GM03348 (cell line): ENCODE results near the gene NEK10.

Source experiments
- DNase-seq: peaks from one replicate; pipeline ENCODE4 v3.0.0; 2012; ENCODE audit warnings: low spot score

NEK10 gene

GRCh38 chr3:27095553-27096222, 273.5 kb downstream of the NEK10 start:
- no peak for DNase-seq

DNA sequence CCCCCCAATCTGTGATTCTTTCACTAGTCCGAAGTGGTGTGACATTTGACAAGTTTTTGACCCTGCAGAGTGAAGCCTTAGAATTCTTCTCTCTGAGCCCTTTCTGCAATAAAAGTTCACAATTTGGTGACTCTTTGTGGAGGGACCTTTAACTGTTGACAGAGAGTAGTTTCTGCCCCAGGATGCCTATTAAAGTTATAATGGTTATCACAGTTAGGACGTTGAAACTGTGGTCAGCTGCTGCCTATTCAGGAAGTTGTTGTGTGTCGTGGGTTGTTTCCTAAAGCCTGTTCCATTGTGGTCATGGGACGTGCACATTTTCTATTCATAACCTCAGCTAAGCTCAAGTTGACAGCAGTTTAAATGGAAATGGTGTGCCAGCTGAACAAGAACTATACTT, 274.5 kb downstream of the NEK10 start:
- DNase-seq = no peak

DNA sequence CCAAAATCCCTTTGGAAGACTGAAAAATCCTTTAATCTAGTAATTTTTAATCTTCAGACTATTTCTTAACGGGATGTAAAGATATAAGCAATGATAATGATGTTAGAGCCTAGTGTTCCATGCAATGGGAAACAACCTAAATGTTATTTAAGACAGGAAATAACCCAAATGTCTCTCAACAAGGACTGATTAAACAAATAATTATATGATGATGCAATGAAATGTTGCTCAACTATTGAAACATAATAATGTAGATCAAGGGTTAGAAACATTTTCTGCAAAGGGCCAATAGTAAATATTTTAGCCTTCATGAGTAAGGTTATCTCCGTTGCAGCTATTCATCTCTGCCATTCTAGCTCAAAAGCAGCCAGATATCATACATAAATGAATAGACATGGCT, 275.4 kb downstream of the NEK10 start:
- DNase-seq = no peak

- no peak for DNase-seq
Measured at GRCh38 chr3:27090275-27091041, 278.7 kb downstream of the NEK10 start.

GRCh38 chr3:27089645-27090044, 279.5 kb downstream of the NEK10 start:
- no peak for DNase-seq

DNA sequence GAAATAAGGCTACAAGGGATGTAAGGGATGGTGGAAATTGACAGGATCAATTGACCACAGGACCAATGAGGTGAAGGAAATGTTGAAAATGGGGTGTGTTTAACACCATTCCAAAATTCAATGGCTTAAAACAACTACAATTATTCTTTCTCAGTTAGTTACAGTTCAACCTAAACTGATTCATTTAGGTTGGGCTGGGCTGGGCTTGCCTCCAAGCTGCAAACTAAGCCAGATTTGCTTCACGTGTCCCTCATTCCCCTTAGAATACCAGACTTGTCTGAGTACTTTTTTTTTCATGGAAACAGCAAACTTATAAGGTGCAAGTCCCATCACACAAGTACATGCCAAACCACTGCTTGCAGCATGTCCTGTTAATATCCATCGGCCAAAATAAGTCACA, 280.1 kb downstream of the NEK10 start:
- DNase-seq = no peak

GRCh38 chr3:27085829-27086730, 283.1 kb downstream of the NEK10 start:
- no peak for DNase-seq

- no peak for DNase-seq
Measured at GRCh38 chr3:27081992-27082607, 287.1 kb downstream of the NEK10 start.

DNA sequence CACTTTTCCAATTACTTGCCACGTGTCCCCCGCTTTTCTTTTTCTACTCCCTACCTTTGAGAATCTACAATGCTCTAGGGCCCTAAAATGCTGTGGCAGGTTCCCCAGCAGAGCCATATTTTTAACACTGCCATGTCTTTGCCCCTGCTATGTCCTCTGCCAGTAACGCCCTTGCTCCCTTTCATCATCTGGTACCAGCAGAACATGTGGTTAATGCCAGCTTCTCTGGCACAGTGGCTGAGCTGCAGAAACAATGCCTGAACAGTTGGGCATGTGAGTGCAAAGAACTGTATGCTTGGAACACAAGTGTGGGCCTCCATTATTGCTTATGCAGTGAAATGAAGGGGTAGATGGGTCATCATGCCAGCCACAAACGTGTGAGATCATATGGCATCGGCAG, 287.6 kb downstream of the NEK10 start:
- DNase-seq = no peak

DNA sequence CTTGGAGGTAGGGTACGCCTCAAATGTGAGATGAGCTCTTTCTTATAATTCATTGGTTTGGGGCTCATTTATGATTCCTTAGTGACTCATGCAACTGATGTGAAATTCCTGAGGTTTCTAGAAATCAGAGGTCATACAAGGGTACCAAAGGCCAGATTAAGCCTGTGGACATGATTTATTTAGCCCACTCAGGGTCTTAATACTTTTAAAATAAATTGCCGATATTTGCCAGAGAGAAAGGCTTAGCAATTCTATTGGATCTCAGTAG, 289.0 kb downstream of the NEK10 start:
- no peak for DNase-seq

GRCh38 chr3:27079427-27080257, 289.5 kb downstream of the NEK10 start:
- DNase-seq = no peak

GRCh38 chr3:27078246-27078913, 290.8 kb downstream of the NEK10 start:
- no peak for DNase-seq

DNA sequence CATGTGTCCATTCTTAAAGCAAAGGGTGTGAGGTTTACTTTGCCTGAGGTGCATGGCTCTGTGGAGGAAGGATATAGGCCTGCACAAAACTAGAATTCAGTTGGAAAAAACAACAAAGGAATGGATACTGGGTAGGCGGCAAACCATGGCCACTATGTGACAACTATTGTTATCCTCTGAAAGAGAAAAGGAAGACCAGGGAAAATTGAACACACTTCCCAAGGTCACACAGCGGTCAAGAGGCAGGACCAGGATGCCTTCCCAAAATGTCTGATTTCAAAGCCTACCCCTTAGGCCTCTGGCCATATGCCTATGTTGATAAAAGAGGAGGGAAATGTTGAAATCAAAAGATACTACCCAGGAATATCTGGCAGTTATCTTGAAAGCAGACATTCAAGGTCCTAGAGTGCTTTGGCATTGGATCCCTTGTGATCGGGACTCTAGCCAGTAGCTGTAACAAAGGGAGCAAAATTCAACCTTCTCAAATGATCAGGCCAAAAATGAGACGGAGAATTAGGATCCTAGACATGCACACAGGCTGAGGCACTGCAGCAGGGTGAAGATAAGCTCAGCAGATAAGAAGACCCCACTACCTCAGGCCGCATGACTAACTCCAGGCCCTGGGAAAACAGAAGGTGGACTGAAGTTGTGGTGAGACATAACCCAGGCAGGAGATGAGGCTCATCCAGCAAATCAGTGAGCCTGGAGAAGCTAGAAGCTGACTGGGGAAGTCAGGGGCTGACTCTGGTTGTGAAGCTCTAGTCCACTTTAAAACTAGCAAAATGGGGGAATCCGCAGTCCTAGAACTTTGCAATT, 292.2 kb downstream of the NEK10 start:
- DNase-seq = no peak

DNA sequence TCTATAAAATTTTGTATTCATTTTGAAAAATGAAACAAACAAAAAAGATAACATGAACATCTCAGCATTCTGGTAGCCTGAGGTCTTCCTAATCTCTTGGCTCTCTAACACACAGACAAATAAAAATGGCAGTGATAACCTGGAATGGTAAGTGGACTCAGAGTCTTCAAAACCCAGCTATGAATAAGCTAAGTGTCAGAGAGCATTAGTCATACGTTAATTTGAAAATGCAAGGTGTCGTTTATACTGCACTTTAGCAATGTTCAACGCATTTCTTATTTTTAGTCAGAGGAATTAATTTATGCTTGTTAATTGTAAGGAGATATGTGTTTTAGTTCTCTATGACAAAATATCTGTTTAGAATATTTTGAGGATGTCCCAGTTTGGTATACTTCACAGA, 294.3 kb downstream of the NEK10 start:
- DNase-seq = no peak

DNA sequence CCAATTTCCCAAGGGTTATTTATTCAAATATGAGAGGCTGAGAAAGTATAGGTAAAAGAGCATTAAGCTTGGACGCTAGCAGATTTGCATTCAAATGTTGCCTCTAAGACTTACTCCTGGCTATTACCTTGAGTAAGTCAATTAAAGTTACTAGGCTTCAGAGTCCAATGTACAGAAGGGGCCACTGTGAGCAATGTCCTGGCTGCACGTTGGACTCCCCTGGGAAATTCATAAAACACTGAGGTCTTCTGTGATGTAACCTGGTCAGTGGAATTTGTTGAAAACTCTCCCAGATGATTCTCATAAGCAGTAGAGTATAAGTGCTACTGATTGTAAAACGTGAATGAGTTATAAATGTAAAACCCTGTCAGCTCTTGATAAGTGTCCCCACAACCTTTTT, 295.3 kb downstream of the NEK10 start:
- no peak for DNase-seq

GRCh38 chr3:27072810-27073651, 296.2 kb downstream of the NEK10 start:
- no peak for DNase-seq

- DNase-seq = no peak
Measured at GRCh38 chr3:27060336-27060735, 308.8 kb downstream of the NEK10 start.
